ENCODE results near the gene KRCC1.
"Not testable (repeated sequence)": the region's sequence is repeated elsewhere in the genome, so short reads cannot be mapped to it uniquely, and the experiment has no call there.

KRCC1 gene

GRCh38 chr2:88045561-88045960, 10.0 kb downstream of the KRCC1 start:
- in situ Hi-C loops (cut with MboI; ENCODE audit: low sequenced_read_pairs) = not testable (repeated sequence)

GRCh38 chr2:88042476-88042875, 13.1 kb downstream of the KRCC1 start:
- in situ Hi-C loops (cut with MboI; ENCODE audit: low sequenced_read_pairs) = no loop called here

GRCh38 chr2:88038263-88039105, 17.1 kb downstream of the KRCC1 start:
- in situ Hi-C loops (cut with MboI; ENCODE audit: low sequenced_read_pairs) = no loop called here

- in situ Hi-C loops (cut with MboI; ENCODE audit: low sequenced_read_pairs) = no loop called here
These were observed 19.0 kb downstream of the KRCC1 start for GRCh38 chr2:88036606-88037005.

GRCh38 chr2:88036182-88036581, 19.4 kb downstream of the KRCC1 start:
- in situ Hi-C loops (cut with MboI; ENCODE audit: low sequenced_read_pairs) = no loop called here

GRCh38 chr2:88032070-88032702, 23.4 kb downstream of the KRCC1 start:
- in situ Hi-C loops (cut with MboI; ENCODE audit: low sequenced_read_pairs) = no loop called here

GRCh38 chr2:88028931-88029330, 26.7 kb downstream of the KRCC1 start:
- in situ Hi-C loops (cut with MboI; ENCODE audit: low sequenced_read_pairs) = no loop called here

GRCh38 chr2:88027697-88028389, 27.7 kb downstream of the KRCC1 start:
- in situ Hi-C loops (cut with MboI; ENCODE audit: low sequenced_read_pairs) = no loop called here

GRCh38 chr2:88024509-88024908, 31.1 kb downstream of the KRCC1 start:
- in situ Hi-C loops (cut with MboI; ENCODE audit: low sequenced_read_pairs) = no loop called here

- in situ Hi-C loops (cut with MboI; ENCODE audit: low sequenced_read_pairs) = no loop called here
These were observed 33.0 kb downstream of the KRCC1 start for GRCh38 chr2:88022669-88022921.

- in situ Hi-C loops (cut with MboI; ENCODE audit: low sequenced_read_pairs) = no loop called here
These were observed 35.6 kb downstream of the KRCC1 start for GRCh38 chr2:88019985-88020384.

GRCh38 chr2:88018909-88019308, 36.7 kb downstream of the KRCC1 start:
- in situ Hi-C loops (cut with MboI; ENCODE audit: low sequenced_read_pairs) = no loop called here

GRCh38 chr2:88018077-88018805, 37.3 kb downstream of the KRCC1 start:
- in situ Hi-C loops (cut with MboI; ENCODE audit: low sequenced_read_pairs) = not testable (repeated sequence)

- in situ Hi-C loops (cut with MboI; ENCODE audit: low sequenced_read_pairs) = not testable (repeated sequence)
These were observed 37.9 kb downstream of the KRCC1 start for GRCh38 chr2:88017780-88018038.

GRCh38 chr2:88016960-88017779, 38.4 kb downstream of the KRCC1 start:
- in situ Hi-C loops (cut with MboI; ENCODE audit: low sequenced_read_pairs) = no loop called here

GRCh38 chr2:88016086-88016959, 39.3 kb downstream of the KRCC1 start, which contains the start of gene RNU2-63P:
TSS of gene RNU2-63P (minus strand) at chr2:88016547.
- in situ Hi-C loops (cut with MboI; ENCODE audit: low sequenced_read_pairs) = no loop called here

- in situ Hi-C loops (cut with MboI; ENCODE audit: low sequenced_read_pairs) = no loop called here
These were observed 44.6 kb downstream of the KRCC1 start for GRCh38 chr2:88011011-88011410.

- in situ Hi-C loops (cut with MboI; ENCODE audit: low sequenced_read_pairs) = no loop called here
These were observed 45.4 kb downstream of the KRCC1 start for GRCh38 chr2:88010136-88010535.

- in situ Hi-C loops (cut with MboI; ENCODE audit: low sequenced_read_pairs) = no loop called here
These were observed 48.6 kb downstream of the KRCC1 start for GRCh38 chr2:88006912-88007439.

GRCh38 chr2:88005776-88006175, 49.8 kb downstream of the KRCC1 start:
- in situ Hi-C loops (cut with MboI; ENCODE audit: low sequenced_read_pairs) = no loop called here
